ENCODE measurements around the gene MACROH2A1.

The MACROH2A1 gene

DNA sequence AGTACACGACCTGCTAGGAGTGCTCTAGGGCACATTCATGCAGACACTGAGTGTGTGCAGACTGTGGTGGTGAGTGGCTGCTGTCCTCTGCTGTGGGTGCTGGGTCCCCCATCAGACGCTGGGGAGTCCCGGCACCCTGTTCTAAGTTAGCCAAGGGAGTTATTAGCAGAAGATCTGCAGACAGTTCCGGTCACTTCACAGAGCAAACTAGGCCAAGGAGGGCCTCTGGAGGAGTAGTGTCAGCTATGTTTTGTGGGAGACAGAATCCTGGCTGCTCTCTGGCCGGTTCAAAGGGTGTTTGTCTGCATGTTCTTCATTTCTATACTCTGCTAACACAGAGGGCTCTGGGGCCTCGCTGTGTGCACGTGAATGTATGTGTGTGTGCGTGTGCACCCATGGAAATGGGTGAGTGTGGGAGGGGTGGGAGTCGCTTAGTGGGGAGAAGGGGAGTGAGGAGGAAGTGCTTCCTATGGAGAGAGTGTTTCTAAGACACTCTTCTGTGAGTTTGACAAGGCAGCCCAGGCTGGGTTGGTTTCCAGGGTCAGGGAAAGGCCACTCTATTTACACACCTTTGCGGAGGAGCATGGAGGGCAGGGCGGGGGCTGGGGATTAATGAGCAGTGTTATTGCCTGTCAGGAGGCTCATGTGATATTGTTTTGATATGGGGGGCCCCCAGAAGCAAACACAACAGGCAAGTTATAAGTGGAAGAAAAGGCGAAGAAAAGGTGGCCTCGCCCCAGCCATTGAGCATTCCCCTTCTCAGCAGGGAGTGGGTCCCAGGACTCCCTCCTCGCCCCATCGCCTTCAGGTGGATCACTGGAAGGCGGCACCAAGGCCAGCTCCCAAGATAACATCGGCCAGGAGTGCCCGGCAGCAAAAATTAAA is 68.9 kb downstream of the MACROH2A1 start:
- no peak for DNase-seq

GRCh38 chr5:135329066-135329912 is 69.7 kb downstream of the MACROH2A1 start:
- no peak for DNase-seq

DNA sequence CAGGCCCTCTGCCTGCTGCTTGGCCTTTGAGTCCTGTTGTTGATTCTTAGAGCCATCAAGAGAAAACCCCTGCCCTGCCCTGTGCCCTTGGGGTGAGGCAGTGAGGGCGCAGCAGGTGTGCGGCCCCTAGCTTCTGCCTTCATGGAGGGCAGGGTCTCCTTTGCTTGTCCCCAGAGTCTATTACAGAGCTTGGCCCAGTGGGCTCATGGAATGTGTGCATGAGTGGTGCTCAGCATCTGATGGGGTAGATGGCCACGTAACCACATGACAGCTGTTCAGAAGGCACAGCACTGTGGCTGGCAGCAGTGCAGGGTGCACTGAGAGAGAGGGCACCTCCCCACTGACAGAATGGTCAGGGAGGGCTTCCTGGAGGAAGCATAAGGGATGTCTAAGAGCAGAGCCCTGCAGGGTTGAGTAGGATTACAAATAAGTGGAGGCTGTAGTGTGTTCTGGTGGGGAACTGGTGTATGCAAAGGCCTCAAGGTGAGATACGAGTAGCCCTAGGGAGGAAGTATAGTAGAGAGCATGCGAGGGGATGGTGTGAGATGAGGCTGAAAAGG is 70.8 kb downstream of the MACROH2A1 start:
- DNase-seq, result no peak

DNA sequence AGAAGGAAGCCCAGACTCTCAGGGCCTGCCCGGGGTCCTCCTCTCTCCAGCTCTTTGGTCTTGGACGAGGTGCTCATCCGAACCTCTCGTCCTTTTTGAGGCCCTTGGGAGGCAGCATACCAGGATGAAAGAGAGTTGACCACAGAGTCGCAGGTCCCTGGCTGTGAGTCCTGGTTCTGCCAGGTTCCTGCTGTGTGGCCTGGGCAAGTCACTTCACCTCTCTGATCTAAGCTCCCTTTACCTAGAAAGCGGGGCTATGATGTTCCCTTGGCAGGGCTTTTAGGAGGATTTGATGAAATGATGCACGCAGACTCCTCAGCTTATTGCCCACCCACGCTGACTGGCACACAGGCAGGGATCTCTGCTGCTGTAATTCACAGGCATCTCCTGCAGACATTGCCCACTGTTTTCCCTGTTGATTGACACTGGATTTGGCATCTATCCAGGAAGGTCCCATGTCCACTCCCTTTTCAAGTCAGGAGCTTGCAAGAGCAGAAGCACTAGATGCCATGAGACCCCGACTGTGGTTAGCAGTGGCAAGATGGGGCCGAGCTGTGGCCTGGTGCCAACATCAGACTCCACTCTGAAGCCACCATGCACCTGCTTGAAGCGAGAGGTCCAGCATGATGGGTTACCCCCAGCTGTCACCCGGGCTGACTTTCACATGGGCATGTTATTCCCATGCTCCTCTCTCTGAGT is 71.5 kb downstream of the MACROH2A1 start:
- no peak for DNase-seq

DNA sequence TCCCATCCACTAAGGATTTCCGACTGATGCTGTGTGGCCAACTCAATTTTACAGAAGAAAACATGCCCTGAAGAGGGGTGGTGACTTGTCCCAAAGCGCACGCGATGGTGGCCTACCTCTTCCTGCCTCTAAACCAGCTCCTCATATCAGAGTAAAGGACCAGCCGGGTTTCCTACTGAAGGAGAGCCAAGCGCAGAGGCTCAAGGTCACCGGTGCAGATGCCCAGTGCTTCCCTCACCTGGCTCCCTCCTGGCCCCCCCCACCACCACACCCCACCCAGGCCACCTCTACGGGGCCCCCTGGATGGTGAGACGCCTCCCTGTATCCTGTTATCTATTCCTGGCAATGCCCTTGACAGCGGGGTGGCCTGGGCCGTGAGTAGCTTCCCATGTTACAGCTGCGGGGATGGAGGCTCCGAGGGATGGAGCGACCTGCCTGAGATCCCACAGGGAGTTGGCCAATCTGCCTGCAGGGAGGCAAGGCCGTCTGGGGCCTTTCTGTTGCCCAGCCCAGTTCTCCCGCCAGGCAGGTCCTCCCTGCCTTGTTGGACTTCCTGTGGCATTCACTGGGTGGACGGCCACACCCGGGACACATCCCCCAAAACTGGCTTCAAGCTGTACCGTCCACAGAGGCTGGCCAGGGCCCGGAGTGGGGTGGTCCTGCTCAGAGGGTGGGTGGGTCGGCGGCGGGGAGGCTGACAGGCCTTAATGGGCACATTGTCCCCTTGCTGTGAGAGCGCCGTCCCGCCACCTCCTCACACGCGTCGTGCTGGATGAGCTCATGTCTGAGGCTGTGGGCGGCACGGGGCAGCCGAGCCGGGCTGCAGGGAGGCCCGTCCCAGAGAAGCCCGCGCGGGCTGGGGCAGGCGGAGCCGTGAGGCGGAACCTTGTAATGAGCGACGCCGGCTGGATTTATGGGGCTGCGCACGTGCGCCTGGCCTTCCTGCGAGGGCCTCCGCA is 72.5 kb downstream of the MACROH2A1 start:
- DNase-seq, result peak; percentile 12

GRCh38 chr5:135324897-135325650 is 74.0 kb downstream of the MACROH2A1 start:
- no peak for DNase-seq

DNA sequence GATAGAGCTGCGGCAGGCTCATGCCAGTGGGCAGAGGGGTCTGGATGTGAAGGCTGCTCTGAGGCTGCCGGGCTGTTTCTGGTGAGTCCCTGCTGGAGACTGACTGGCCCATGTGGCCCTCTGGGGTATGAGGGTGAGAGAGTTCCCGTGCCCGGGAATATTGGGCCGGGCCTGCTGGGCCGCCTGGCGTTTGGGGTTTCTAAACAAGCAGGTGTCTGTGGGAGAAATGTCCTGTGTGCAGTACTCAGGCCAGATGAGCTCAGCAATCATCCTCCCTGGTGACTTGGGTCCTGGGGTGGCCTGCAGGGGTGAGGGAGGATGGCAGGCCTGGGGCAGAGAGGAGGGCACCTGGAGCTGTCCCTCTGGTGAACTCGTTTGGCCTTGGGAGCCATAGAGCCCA is 74.9 kb downstream of the MACROH2A1 start:
- no peak for DNase-seq

DNA sequence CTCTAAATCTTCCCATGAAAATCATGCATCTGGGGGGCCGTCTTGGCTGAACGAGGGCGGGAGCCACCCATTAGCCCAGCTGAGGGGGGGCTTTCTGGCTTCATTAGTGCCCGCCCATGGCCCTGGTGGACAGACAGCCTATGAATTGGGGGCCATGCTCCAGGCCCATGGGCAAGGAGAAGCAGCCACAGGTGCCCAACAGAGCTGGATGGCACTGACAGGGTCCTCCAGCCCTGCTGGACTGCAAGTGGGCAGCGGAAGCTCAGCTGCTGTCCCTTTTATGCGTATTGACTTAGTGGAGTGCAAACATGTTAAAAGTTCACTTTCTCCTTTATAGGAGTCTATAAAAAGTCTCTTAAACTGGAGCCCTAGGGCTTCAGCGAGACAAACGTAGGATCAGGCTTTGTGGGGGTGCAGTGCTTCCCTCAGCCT is 75.3 kb downstream of the MACROH2A1 start:
- no peak for DNase-seq

GRCh38 chr5:135323227-135323626 is 75.8 kb downstream of the MACROH2A1 start:
- DNase-seq, result no peak

GRCh38 chr5:135322744-135323143 is 76.3 kb downstream of the MACROH2A1 start:
- no peak for DNase-seq

GRCh38 chr5:135322271-135322670 is 76.8 kb downstream of the MACROH2A1 start:
- DNase-seq, result no peak

GRCh38 chr5:135320718-135321484 is 78.1 kb downstream of the MACROH2A1 start:
- DNase-seq, result no peak

DNA sequence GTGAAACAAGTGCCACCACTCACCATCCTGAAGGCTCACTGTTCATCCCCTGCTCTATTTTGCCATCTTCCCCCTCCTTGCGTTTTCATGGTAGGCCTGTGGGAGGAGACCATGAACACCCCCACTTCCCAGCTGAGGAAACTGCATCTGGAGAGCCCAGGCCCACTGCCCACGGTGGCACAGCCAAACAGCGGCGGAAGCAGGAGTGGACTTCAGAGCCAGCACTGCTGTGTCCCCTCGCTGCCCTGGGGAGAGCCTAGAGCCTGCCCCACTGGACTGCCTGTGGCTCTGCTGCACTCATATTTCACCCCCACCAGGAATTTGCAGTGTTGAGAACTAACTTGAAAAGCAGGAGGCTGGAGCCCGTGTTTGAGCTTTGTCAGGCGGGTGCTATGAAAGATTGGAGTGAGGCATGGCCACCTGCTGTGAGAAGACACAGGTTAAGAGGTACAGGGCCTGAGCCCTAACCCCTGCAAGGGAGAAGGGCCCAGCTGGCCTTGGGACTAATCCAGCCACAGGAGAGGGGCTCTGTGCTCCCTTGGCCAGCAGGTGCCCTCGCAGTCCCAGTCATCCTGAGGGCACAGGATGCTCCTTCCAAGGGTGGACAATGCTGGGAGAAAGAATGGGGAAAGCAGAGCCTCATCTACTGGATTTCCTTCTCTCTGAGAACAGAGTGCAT is 79.0 kb downstream of the MACROH2A1 start:
- DNase-seq, result no peak

GRCh38 chr5:135319458-135319857 is 79.6 kb downstream of the MACROH2A1 start:
- DNase-seq, result no peak

DNA sequence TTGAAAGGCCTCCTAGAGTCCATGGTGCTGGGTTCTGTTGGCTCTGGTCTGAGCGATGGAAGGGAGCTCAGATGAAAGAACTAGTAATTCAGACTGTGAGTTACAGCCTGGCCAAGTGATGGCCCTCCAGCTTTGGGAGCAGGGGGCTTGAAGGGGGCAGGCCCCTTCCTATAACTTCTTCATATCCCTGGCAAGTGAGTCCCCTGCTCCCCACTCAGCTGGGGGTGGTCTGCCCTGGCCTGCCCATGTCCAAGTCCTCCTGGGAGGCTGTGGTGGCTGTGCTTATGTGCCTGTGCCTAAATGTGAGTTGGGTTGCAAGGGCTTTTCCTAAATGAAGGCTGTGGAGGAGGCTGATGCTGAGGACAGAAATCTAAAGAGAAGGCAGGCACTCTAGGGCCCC is 80.1 kb downstream of the MACROH2A1 start:
- no peak for DNase-seq

DNA sequence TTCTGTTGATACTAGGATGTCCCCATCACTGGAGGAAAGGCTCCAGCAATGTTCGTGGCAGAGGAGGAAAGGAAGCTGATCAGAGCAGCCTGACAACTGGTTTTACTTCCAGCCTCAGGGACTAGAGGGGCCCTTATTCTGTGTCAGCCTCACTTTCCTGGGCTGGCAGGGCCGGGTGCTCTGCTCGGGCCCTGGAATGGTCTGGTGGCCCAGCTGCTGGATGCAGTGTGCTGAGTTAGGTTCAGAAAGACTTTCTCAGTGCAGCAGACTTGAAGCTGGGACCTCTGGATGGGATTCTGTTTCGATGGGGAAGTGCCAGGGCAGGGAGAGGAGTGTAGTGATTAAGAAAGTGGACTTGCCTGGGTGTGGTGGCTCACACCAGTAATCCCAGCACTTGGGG is 81.0 kb downstream of the MACROH2A1 start:
- no peak for DNase-seq

DNA sequence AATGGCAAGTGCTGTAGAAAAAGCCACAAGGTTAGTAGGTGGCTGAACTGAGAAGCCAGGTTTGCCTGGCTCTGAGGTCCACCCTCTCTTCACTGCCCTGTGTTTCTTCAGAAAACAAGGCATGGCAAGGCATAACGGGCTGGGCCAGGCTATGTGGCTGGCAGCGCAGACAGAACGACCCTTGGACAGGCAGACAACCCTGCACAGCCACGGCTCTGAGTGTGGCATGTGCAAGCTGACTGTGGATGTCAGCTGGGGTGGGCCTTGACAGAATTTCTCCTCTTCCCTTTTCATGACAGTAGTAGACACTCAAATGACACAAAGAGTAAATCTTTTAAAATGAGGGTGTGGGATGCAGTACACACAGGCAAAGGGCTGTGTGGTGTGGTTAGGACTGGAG is 81.7 kb downstream of the MACROH2A1 start:
- no peak for DNase-seq

GRCh38 chr5:135315386-135315785 is 83.6 kb downstream of the MACROH2A1 start:
- DNase-seq, result no peak

- no peak for DNase-seq
Measured at GRCh38 chr5:135313946-135314345, 85.1 kb downstream of the MACROH2A1 start.
